GM23338 (cell line): ENCODE data around the gene CCDC177. TPM values are rescaled to one million over a fixed set of nuclear protein-coding genes. Genes with fewer than 3 reads are reported as not detected.

Experiments used
- ATAC-seq: fragments of 200-7000 bp; cut with Tn5 transposase; 3 replicates; pipeline ENCODE4 v1.9.1; 2020
- DNase-seq: peaks from one replicate; pipeline ENCODE4 v3.0.0-alpha.2; 2015; ENCODE audit warnings: low spot score
- H2AFZ ChIP-seq: fragments of 200-600 bp; sonication (generic); 2 replicates; pipeline ENCODE4 v1.8.0; 2016; ENCODE audit warnings: antibody characterized with exemption, mild to moderate bottlenecking, moderate library complexity
- H3F3A ChIP-seq: fragments of 200-600 bp; sonication (generic); replicated peaks from 2 replicates; pipeline ENCODE4 v1.8.0; 2017; ENCODE audit warnings: antibody characterized with exemption, mixed run types, low read depth
- H3K27ac ChIP-seq: fragments of 200-600 bp; sonication (generic); 2 replicates; pipeline ENCODE4 v1.6.1; 2016; ENCODE audit warnings: low read depth
- H3K27me3 ChIP-seq: fragments of 200-600 bp; sonication (generic); 2 replicates; pipeline ENCODE4 v1.8.0; 2016; ENCODE audit warnings: mild to moderate bottlenecking, mixed run types, moderate library complexity; ENCODE audit not compliant: insufficient read depth
- H3K36me3 ChIP-seq: fragments of 200-600 bp; sonication (generic); 2 replicates; pipeline ENCODE4 v1.8.0; 2016; ENCODE audit warnings: mild to moderate bottlenecking; ENCODE audit not compliant: insufficient read depth
- H3K4me1 ChIP-seq: fragments of 200-600 bp; sonication (generic); 2 replicates; pipeline ENCODE4 v1.8.0; 2016; ENCODE audit warnings: mild to moderate bottlenecking, moderate library complexity; ENCODE audit not compliant: insufficient read depth
- H3K4me2 ChIP-seq: fragments of 200-600 bp; sonication (generic); 2 replicates; pipeline ENCODE4 v1.7.1; 2017; ENCODE audit warnings: mixed run types
- H3K4me3 ChIP-seq: fragments of 200-600 bp; sonication (generic); 2 replicates; pipeline ENCODE4 v1.6.1; 2016; ENCODE audit warnings: mixed run types
- H3K79me2 ChIP-seq: fragments of 200-600 bp; sonication (generic); replicated peaks from 2 replicates; pipeline ENCODE4 v1.8.0; 2017; ENCODE audit warnings: mild to moderate bottlenecking; ENCODE audit not compliant: insufficient read depth
- H3K9me2 ChIP-seq: fragments of 200-600 bp; sonication (generic); 2 replicates; pipeline ENCODE4 v1.8.0; 2017; ENCODE audit not compliant: insufficient read depth
- H4K20me1 ChIP-seq: fragments of 200-600 bp; sonication (generic); replicated peaks from 2 replicates; pipeline ENCODE4 v1.8.0; 2017; ENCODE audit warnings: mild to moderate bottlenecking; ENCODE audit not compliant: insufficient read depth
- H3K27ac Mint-ChIP-seq: 2 replicates; pipeline ENCODE4 v1.8.0; 2020; ENCODE audit warnings: inconsistent platforms, mild to moderate bottlenecking, moderate library complexity, mixed read lengths
- H3K27me3 Mint-ChIP-seq: 3 replicates; pipeline ENCODE4 v1.8.0; 2022; ENCODE audit warnings: low read depth, mild to moderate bottlenecking, moderate library complexity, mixed read lengths, inconsistent platforms; ENCODE audit not compliant: insufficient read depth, poor library complexity
- H3K36me3 Mint-ChIP-seq: 3 replicates; pipeline ENCODE4 v1.8.0; 2021; ENCODE audit warnings: low read depth, mild to moderate bottlenecking, inconsistent platforms, moderate library complexity, mixed read lengths
- H3K4me1 Mint-ChIP-seq: 3 replicates; pipeline ENCODE4 v1.8.0; 2020; ENCODE audit warnings: mild to moderate bottlenecking, inconsistent platforms, mixed read lengths
- H3K4me3 Mint-ChIP-seq: 3 replicates; pipeline ENCODE4 v1.8.0; 2021; ENCODE audit warnings: moderate library complexity, mild to moderate bottlenecking, inconsistent platforms, mixed read lengths
- H3K9me3 Mint-ChIP-seq: 3 replicates; pipeline ENCODE4 v1.8.0; 2020; ENCODE audit warnings: moderate library complexity, mild to moderate bottlenecking, inconsistent platforms, mixed read lengths
- CREB1 ChIP-seq: fragments of 250-450 bp; sonication (Bioruptor Pico); IDR thresholded peaks from 2 replicates; pipeline ENCODE4 v1.5.0; 2020; ENCODE audit warnings: low read depth, mild to moderate bottlenecking, moderate library complexity
- CTCF ChIP-seq, 2 experiments: fragments of 200-600 bp in 1 of 2; sonication (generic) in 1 of 2; conservative IDR thresholded peaks; 2 replicates each; pipeline versions ENCODE4 v1.5.1 to v1.6.1; 2016 to 2017; ENCODE audit warnings: antibody characterized with exemption in 2 of 2, low read depth in 2 of 2, mild to moderate bottlenecking in 2 of 2, moderate library complexity in 1 of 2
- ETS1 ChIP-seq: IDR thresholded peaks from 2 replicates; pipeline ENCODE4 v1.6.1; 2016; ENCODE audit warnings: antibody characterized with exemption
- EZH2 ChIP-seq: fragments of 200-600 bp; sonication (generic); IDR thresholded peaks from one replicate; pipeline ENCODE4 v1.8.0; 2017; ENCODE audit warnings: antibody characterized with exemption, mild to moderate bottlenecking, low read depth; ENCODE audit not compliant: unreplicated experiment
- POLR2AphosphoS5 ChIP-seq: IDR thresholded peaks from 2 replicates; pipeline ENCODE4 v1.6.1; 2016; ENCODE audit warnings: antibody characterized with exemption, low read depth
- REST ChIP-seq: IDR thresholded peaks from one replicate; pipeline ENCODE4 v1.6.1; 2018; ENCODE audit warnings: antibody characterized with exemption; ENCODE audit not compliant: unreplicated experiment
- ZNF462 ChIP-seq: fragments of 250-450 bp; sonication (Bioruptor Pico); IDR thresholded peaks from 2 replicates; pipeline ENCODE4 v1.5.0; 2020; ENCODE audit warnings: mild to moderate bottlenecking, moderate library complexity
- polyA plus RNA-seq: library from polyadenylated mRNA; unstranded; fragments of >200 nt; fragmentation: Nextera tagmentation; extraction: Ambion mirVana; gene quantifications from 2 replicates; pipeline ENCODE4 v1.2.1, GENCODE V29; 2016
- total RNA-seq: library from RNA; depleted of rRNA; stranded (reverse); fragments of >200 nt; shearing (Covaris generic); gene quantifications from 2 replicates; pipeline ENCODE4 v1.2.3, GENCODE V29; 2014

Gene CCDC177
- total and polyA plus RNA-seq, 2 experiments from 2014 or later, result 0.18 to 1.7 TPM

- Mint-ChIP-seq H3K27ac (no peak overlapping the region), H3K4me1 (peaks cover 46% of the 10 kb centered on the region), H3K9me3 (no peaks in the 10 kb centered on the region), H3K27me3 (peaks cover 12% of the 10 kb centered on the region), H3K36me3 (no peaks in the 10 kb centered on the region; the same call in 2 of the 3 replicates), H3K4me3 (peak overlapping the region; percentile 74)
- Histone ChIP-seq H3K36me3 (no peaks in the 10 kb centered on the region), H3F3A (no peaks in the 10 kb centered on the region; the same call in 1 of the 2 replicates), H4K20me1 (no peaks in the 10 kb centered on the region), H3K4me3 (peak overlapping the region; percentile 86), H3K4me1 (peaks cover 16% of the 10 kb centered on the region), H3K27me3 (peaks cover 19% of the 10 kb centered on the region), H2AFZ (peak overlapping the region; percentile 100), H3K9me2 (no peaks in the 10 kb centered on the region), H3K79me2 (no peaks in the 10 kb centered on the region), H3K27ac (no peak overlapping the region), H3K4me2 (peak overlapping the region; percentile 97)
- no peak for TF ChIP-seq ETS1
- no peak for TF ChIP-seq CREB1
- TF ChIP-seq CTCF (conservative IDR thresholded peaks at IDR 0.05; ENCODE audit: low read depth in 2 of 2), result peak; percentile 13 to 31; a peak in 2 of 4 replicates
- ATAC-seq (no peak), DNase-seq (no peak)
Observed at GRCh38 chr14:69612783-69613130, 38.1 kb upstream of the CCDC177 start.

GRCh38 chr14:69612014-69612782 is 37.5 kb upstream of the CCDC177 start:
- Mint-ChIP-seq H3K4me3 (peak overlapping the region; percentile 74), H3K36me3 (no peaks in the 10 kb centered on the region; the same call in 2 of the 3 replicates), H3K9me3 (no peaks in the 10 kb centered on the region), H3K4me1 (peaks cover 43% of the 10 kb centered on the region), H3K27ac (no peak overlapping the region), H3K27me3 (peaks cover 12% of the 10 kb centered on the region)
- no peaks in the 10 kb centered on the region for H3K36me3 ChIP-seq
- H3K79me2 ChIP-seq, result no peaks in the 10 kb centered on the region
- H3K4me2 ChIP-seq, result peak overlapping the region; percentile 97
- H3K4me3 ChIP-seq, result peak overlapping the region; percentile 86
- no peaks in the 10 kb centered on the region for H4K20me1 ChIP-seq
- peaks cover 19% of the 10 kb centered on the region for H3K27me3 ChIP-seq
- DNase-seq, result peak; percentile 61
- peak overlapping the region; percentile 100 for H2AFZ ChIP-seq
- H3K4me1 ChIP-seq, result peaks cover 16% of the 10 kb centered on the region
- no peaks in the 10 kb centered on the region for H3K9me2 ChIP-seq
- TF ChIP-seq ZNF462 (CRISPR knock-in tag), result no peak
- TF ChIP-seq REST, result no peak
- no peak for TF ChIP-seq POLR2AphosphoS5
- TF ChIP-seq EZH2, result no peak
- H3F3A ChIP-seq, result no peaks in the 10 kb centered on the region; the same call in 1 of the 2 replicates
- peak; percentile 48 for ATAC-seq
- no peak overlapping the region for H3K27ac ChIP-seq
